Measurements from ENCODE around the gene BNIP1.

The BNIP1 gene

GRCh38 chr5:173211284-173211683 is 67.0 kb downstream of the BNIP1 start:
- no peak for DNase-seq (ENCODE audit: low read depth)

- DNase-seq (ENCODE audit: low read depth), result no peak
Measured at GRCh38 chr5:173213236-173213933, 69.1 kb downstream of the BNIP1 start.

Data from stimulated activated CD8-positive, alpha-beta memory T cell treated with anti-CD3 and anti-CD28 coated beads, Interleukin-12 subunit alpha, Interleukin-12 subunit beta, amount 100 ng/mL, for 4 hours (primary cell).